Measurements from ENCODE around the gene HOXA7. TPM values are rescaled to one million over a fixed set of nuclear protein-coding genes. Genes with fewer than 3 reads are reported as not detected.

Gene HOXA7
- total and polyA plus RNA-seq, 2 experiments from 2014 or later, result 0.24 TPM; not detected in 1

DNA sequence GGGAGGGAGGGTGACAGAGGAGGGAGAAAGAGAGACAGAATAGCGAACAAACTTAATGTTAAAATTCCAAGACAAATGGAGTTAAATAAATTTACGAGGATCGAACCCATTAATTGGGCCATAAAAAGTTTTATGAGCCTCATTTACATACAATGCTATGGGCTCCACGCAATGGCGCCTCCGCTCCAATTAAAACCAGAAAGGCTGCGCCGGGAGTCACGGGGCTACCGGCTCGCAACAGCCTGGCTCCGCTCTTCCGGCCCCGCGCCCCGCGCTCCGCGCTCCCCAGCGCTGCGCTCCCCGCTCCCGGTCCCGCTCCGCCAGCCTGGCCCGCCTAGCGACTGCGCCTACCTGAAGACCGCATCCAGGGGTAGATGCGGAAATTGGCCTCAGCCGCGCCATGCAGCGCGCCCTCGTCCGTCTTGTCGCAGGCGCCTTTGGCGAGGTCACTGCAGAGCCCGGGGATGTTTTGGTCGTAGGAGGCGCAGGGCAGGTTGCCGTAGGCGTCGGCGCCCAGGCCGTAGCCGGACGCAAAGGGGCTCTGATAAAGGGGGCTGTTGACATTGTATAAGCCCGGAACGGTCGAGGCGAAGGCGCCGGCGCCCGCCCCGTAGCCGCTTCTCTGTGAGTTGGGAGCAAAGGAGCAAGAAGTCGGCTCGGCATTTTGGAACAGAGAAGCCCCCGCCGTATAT lies 513 bp downstream of the HOXA7 start:
- peaks cover 30% of the 10 kb centered on the region for H3F3A ChIP-seq (replicated peaks; ENCODE audit: low read depth)
- H3K4me3 Mint-ChIP-seq, result peak overlapping the region; percentile 72
- peak overlapping the region; percentile 83 for H3K4me2 ChIP-seq
- no peak overlapping the region for H3K27ac ChIP-seq (ENCODE audit: low read depth)
- H3K4me1 Mint-ChIP-seq, result peaks cover 20% of the 10 kb centered on the region
- H3K27ac Mint-ChIP-seq, result no peak overlapping the region
- H3K9me3 Mint-ChIP-seq, result peaks cover 12% of the 10 kb centered on the region; the same call in 2 of the 3 replicates
- peaks cover 4% of the 10 kb centered on the region; the same call in 1 of the 2 replicates for H3K4me1 ChIP-seq (ENCODE audit: insufficient read depth)
- H3K4me3 ChIP-seq, result peak overlapping the region; percentile 56
- H2AFZ ChIP-seq, result peak overlapping the region; percentile 93
- H3K79me2 ChIP-seq (replicated peaks; ENCODE audit: insufficient read depth), result no peaks in the 10 kb centered on the region
- peaks cover 99% of the 10 kb centered on the region for H3K27me3 Mint-ChIP-seq (ENCODE audit: insufficient read depth, low read depth, poor library complexity)
- TF ChIP-seq EZH2phosphoT487 (IDR thresholded peaks at IDR 0.05; ENCODE audit: unreplicated experiment), result peak; percentile 98
- no peak for TF ChIP-seq ZNF114 (CRISPR knock-in tag; IDR thresholded peaks at IDR 0.05)
- peak; percentile 96 for TF ChIP-seq EZH2 (IDR thresholded peaks at IDR 0.05; ENCODE audit: low read depth, unreplicated experiment)
- DNase-seq (ENCODE audit: low spot score) (peak; percentile 54), ATAC-seq (peak; percentile 5)
- H3K36me3 Mint-ChIP-seq (ENCODE audit: low read depth), result no peaks in the 10 kb centered on the region; the same call in 2 of the 3 replicates
- H3K9me2 ChIP-seq (ENCODE audit: insufficient read depth), result no peaks in the 10 kb centered on the region
- H3K36me3 ChIP-seq (ENCODE audit: insufficient read depth), result no peaks in the 10 kb centered on the region
- H4K20me1 ChIP-seq (replicated peaks; ENCODE audit: insufficient read depth), result peaks cover 50% of the 10 kb centered on the region
- H3K27me3 ChIP-seq (ENCODE audit: insufficient read depth), result peaks cover 100% of the 10 kb centered on the region

DNA sequence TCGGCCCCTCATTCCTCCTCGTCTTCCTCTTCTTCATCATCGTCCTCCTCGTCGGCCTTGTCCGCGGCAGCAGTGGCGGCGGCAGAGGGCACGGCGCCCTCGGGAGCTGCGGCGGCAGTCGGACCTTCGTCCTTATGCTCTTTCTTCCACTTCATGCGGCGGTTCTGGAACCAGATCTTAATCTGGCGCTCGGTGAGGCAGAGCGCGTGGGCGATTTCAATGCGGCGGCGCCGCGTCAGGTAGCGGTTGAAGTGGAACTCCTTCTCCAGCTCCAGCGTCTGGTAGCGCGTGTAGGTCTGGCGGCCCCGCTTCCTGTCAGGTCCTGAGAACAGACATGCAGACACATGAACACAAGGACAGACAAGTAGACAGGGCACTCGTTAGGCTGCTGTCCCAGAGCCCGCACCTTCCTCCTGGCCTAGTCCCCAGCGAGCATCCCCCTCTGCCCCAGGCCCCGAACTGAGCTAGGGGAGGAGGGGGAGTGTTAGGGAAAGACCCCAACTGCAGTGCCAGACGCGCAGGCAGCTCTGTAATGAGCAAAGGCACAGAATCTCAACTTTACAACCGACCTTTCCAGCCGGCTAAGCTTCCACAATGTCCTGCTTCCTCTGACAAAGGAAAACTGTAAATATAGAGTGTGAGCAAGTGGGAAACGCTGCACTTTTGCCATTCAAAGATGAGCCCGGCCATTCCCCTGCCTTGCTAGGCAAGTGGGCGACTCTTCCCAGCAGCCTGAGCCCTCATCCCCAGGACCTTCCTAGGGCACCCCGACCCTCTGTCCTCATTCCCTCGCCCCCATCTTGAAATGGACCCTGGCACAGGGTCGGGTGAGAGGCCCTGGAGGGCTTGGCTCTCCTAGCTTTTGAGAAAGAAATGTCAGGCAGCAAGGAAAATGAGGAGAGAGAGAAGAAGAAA lies 1.3 kb downstream of the HOXA7 start:
- DNase-seq (ENCODE audit: low spot score), result no peak
- Mint-ChIP-seq H3K4me1 (peaks cover 21% of the 10 kb centered on the region), H3K9me3 (peaks cover 12% of the 10 kb centered on the region; the same call in 2 of the 3 replicates), H3K36me3 (ENCODE audit: low read depth) (no peaks in the 10 kb centered on the region; the same call in 2 of the 3 replicates), H3K27ac (no peak overlapping the region), H3K4me3 (peak overlapping the region; percentile 42; the same call in 2 of the 3 replicates), H3K27me3 (ENCODE audit: insufficient read depth, low read depth, poor library complexity) (peaks cover 100% of the 10 kb centered on the region)
- H2AFZ ChIP-seq, result no peak overlapping the region
- H4K20me1 ChIP-seq (replicated peaks; ENCODE audit: insufficient read depth), result peaks cover 50% of the 10 kb centered on the region
- H3K4me3 ChIP-seq, result 0 out of 2 replicates have a peak overlapping the region, but pooled peaks have one; percentile 56
- H3K27me3 ChIP-seq (ENCODE audit: insufficient read depth), result peaks cover 100% of the 10 kb centered on the region
- H3K4me1 ChIP-seq (ENCODE audit: insufficient read depth), result peaks cover 8% of the 10 kb centered on the region; the same call in 1 of the 2 replicates
- TF ChIP-seq CREB1 (CRISPR knock-in tag; IDR thresholded peaks at IDR 0.05; ENCODE audit: low read depth) (no peak), POLR2AphosphoS5 (IDR thresholded peaks at IDR 0.05; ENCODE audit: low read depth) (no peak), EZH2phosphoT487 (IDR thresholded peaks at IDR 0.05; ENCODE audit: unreplicated experiment) (peak; percentile 100), ZNF331 (CRISPR knock-in tag; IDR thresholded peaks at IDR 0.05; ENCODE audit: low read depth) (no peak), STAT1 (IDR thresholded peaks at IDR 0.05; ENCODE audit: unreplicated experiment) (no peak), EZH2 (IDR thresholded peaks at IDR 0.05; ENCODE audit: low read depth, unreplicated experiment) (peak; percentile 100)
- TF ChIP-seq, protein P1, sequence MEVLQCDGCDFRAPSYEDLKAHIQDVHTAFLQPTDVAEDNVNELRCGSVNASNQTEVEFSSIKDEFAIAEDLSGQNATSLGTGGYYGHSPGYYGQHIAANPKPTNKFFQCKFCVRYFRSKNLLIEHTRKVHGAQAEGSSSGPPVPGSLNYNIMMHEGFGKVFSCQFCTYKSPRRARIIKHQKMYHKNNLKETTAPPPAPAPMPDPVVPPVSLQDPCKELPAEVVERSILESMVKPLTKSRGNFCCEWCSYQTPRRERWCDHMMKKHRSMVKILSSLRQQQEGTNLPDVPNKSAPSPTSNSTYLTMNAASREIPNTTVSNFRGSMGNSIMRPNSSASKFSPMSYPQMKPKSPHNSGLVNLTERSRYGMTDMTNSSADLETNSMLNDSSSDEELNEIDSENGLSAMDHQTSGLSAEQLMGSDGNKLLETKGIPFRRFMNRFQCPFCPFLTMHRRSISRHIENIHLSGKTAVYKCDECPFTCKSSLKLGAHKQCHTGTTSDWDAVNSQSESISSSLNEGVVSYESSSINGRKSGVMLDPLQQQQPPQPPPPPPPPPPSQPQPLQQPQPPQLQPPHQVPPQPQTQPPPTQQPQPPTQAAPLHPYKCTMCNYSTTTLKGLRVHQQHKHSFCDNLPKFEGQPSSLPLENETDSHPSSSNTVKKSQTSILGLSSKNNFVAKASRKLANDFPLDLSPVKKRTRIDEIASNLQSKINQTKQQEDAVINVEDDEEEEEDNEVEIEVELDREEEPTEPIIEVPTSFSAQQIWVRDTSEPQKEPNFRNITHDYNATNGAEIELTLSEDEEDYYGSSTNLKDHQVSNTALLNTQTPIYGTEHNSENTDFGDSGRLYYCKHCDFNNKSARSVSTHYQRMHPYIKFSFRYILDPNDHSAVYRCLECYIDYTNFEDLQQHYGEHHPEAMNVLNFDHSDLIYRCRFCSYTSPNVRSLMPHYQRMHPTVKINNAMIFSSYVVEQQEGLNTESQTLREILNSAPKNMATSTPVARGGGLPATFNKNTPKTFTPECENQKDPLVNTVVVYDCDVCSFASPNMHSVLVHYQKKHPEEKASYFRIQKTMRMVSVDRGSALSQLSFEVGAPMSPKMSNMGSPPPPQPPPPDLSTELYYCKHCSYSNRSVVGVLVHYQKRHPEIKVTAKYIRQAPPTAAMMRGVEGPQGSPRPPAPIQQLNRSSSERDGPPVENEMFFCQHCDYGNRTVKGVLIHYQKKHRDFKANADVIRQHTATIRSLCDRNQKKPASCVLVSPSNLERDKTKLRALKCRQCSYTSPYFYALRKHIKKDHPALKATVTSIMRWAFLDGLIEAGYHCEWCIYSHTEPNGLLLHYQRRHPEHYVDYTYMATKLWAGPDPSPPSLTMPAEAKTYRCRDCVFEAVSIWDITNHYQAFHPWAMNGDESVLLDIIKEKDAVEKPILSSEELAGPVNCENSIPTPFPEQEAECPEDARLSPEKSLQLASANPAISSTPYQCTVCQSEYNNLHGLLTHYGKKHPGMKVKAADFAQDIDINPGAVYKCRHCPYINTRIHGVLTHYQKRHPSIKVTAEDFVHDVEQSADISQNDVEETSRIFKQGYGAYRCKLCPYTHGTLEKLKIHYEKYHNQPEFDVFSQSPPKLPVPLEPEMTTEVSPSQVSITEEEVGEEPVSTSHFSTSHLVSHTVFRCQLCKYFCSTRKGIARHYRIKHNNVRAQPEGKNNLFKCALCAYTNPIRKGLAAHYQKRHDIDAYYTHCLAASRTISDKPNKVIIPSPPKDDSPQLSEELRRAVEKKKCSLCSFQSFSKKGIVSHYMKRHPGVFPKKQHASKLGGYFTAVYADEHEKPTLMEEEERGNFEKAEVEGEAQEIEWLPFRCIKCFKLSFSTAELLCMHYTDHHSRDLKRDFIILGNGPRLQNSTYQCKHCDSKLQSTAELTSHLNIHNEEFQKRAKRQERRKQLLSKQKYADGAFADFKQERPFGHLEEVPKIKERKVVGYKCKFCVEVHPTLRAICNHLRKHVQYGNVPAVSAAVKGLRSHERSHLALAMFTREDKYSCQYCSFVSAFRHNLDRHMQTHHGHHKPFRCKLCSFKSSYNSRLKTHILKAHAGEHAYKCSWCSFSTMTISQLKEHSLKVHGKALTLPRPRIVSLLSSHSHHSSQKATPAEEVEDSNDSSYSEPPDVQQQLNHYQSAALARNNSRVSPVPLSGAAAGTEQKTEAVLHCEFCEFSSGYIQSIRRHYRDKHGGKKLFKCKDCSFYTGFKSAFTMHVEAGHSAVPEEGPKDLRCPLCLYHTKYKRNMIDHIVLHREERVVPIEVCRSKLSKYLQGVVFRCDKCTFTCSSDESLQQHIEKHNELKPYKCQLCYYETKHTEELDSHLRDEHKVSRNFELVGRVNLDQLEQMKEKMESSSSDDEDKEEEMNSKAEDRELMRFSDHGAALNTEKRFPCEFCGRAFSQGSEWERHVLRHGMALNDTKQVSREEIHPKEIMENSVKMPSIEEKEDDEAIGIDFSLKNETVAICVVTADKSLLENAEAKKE (CRISPR knock-in tag; IDR thresholded peaks at IDR 0.05), result no peak
- no peak for ATAC-seq
- H3K27ac ChIP-seq (ENCODE audit: low read depth), result no peak overlapping the region
- H3K36me3 ChIP-seq (ENCODE audit: insufficient read depth), result no peaks in the 10 kb centered on the region
- H3K4me2 ChIP-seq, result no peak overlapping the region
- H3K9me2 ChIP-seq (ENCODE audit: insufficient read depth), result no peaks in the 10 kb centered on the region
- peaks cover 30% of the 10 kb centered on the region for H3F3A ChIP-seq (replicated peaks; ENCODE audit: low read depth)
- no peaks in the 10 kb centered on the region for H3K79me2 ChIP-seq (replicated peaks; ENCODE audit: insufficient read depth)

Measured in GM23338 (cell line).